ENCODE results near the gene BTBD18. TPM values are rescaled to one million over a fixed set of nuclear protein-coding genes. Genes with fewer than 3 reads are reported as not detected.

BTBD18 gene
- total RNA-seq, 1 donor from 2014 or later: not detected

DNA sequence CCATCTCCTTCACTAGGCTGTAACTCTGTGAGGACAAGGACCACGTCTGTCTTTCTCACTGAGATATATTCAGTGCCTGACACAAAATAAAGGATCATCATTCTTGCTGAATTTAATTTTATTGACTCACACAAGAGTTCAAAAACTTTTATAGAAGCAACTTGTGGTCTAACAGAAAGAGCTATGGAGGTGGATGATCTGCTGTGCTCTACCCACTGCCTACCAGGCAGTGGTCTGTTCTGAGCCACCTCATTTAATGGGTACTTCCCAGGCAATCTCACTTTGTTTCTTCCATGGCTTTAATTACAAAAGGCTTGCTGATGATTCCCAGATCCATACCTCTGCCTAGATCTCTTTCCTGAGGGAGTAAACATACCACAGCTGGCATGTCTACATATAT lies 4.7 kb downstream of the BTBD18 start:
- Histone ChIP-seq H3K4me3 (no peak overlapping the region), H3K27me3 (no peaks in the 10 kb centered on the region), H3K4me1 (peaks cover 13% of the 10 kb centered on the region), H3K9me3 (no peaks in the 10 kb centered on the region), H3K36me3 (peaks cover 0 to 24% of the 10 kb centered on the region in 2 donors), H3K27ac (no peak overlapping the region)
- no peak for DNase-seq (ENCODE audit: extremely low spot score in 2 of 2)
- no peak for TF ChIP-seq POLR2AphosphoS5 (IDR thresholded peaks at IDR 0.05; ENCODE audit: insufficient read depth in 1 of 2, low read depth in 1 of 2)
- no peak for TF ChIP-seq CTCF (IDR thresholded peaks at IDR 0.05)
- TF ChIP-seq POLR2A (IDR thresholded peaks at IDR 0.05): no peak
- intact Hi-C loops (cut with DNase I): loop anchor here (10.0 kb wide), 1 partner anchor 48 kb away; no protein-coding TSS in a partner anchor

- H3K36me3 ChIP-seq: peaks cover 0 to 24% of the 10 kb centered on the region in 2 donors
- intact Hi-C loops (cut with DNase I): loop anchor here (10.0 kb wide), 1 partner anchor 50 kb away; no protein-coding TSS in a partner anchor
Measured at GRCh38 chr11:57745206-57745605, 6.4 kb downstream of the BTBD18 start.

GRCh38 chr11:57744357-57744756 lies 7.3 kb downstream of the BTBD18 start:
- peaks cover 20% of the 10 kb centered on the region for H3K4me1 ChIP-seq
- H3K27ac ChIP-seq: no peak overlapping the region
- H3K9me3 ChIP-seq: no peaks in the 10 kb centered on the region
- H3K27me3 ChIP-seq: no peaks in the 10 kb centered on the region
- TF ChIP-seq POLR2AphosphoS5 (IDR thresholded peaks at IDR 0.05; ENCODE audit: insufficient read depth in 1 of 2, low read depth in 1 of 2): no peak
- TF ChIP-seq POLR2A (IDR thresholded peaks at IDR 0.05): no peak
- TF ChIP-seq CTCF (IDR thresholded peaks at IDR 0.05): no peak
- H3K4me3 ChIP-seq: no peak overlapping the region
- DNase-seq (ENCODE audit: extremely low spot score in 2 of 2): no peak
- intact Hi-C loops (cut with DNase I): loop anchor here (10.0 kb wide), 1 partner anchor 50 kb away; no protein-coding TSS in a partner anchor
- H3K36me3 ChIP-seq: peaks cover 0 to 24% of the 10 kb centered on the region in 2 donors

More at GRCh38 chr11:57745206-57745605, 6.4 kb downstream of the BTBD18 start:
- Histone ChIP-seq H3K4me3 (no peak overlapping the region), H3K9me3 (no peaks in the 10 kb centered on the region), H3K4me1 (peaks cover 20% of the 10 kb centered on the region), H3K27me3 (no peaks in the 10 kb centered on the region), H3K27ac (no peak overlapping the region)
- DNase-seq (ENCODE audit: extremely low spot score in 2 of 2): no peak
- TF ChIP-seq POLR2A (IDR thresholded peaks at IDR 0.05) (no peak), CTCF (IDR thresholded peaks at IDR 0.05) (no peak), POLR2AphosphoS5 (IDR thresholded peaks at IDR 0.05; ENCODE audit: insufficient read depth in 1 of 2, low read depth in 1 of 2) (no peak)

GRCh38 chr11:57742087-57742452 lies 9.5 kb downstream of the BTBD18 start:
- Histone ChIP-seq H3K4me1 (peaks cover 20% of the 10 kb centered on the region), H3K9me3 (no peaks in the 10 kb centered on the region), H3K27ac (peak overlapping the region; percentile 86), H3K4me3 (peak overlapping the region; percentile 71 to 88), H3K27me3 (no peaks in the 10 kb centered on the region), H3K36me3 (peaks cover 0 to 41% of the 10 kb centered on the region in 2 donors)
- no peak for TF ChIP-seq CTCF (IDR thresholded peaks at IDR 0.05)
- no peak for TF ChIP-seq POLR2A (IDR thresholded peaks at IDR 0.05)
- TF ChIP-seq POLR2AphosphoS5 (IDR thresholded peaks at IDR 0.05; ENCODE audit: insufficient read depth in 1 of 2, low read depth in 1 of 2): no peak
- intact Hi-C loops (cut with DNase I): loop anchor here (10.0 kb wide), 1 partner anchor 53 kb away; no protein-coding TSS in a partner anchor
- DNase-seq (ENCODE audit: extremely low spot score in 2 of 2): no peak

All from vagina (tissue), 2 donors.